ENCODE results near the gene BRD7. TPM values are rescaled to one million over a fixed set of nuclear protein-coding genes. Genes with fewer than 3 reads are reported as not detected.

BRD7 gene
- total and polyA plus RNA-seq, 2 of the 13 experiments (the other 11 are each of a cell fraction or from before 2014, with no cell fraction given), result 82.3 to 149 TPM

DNA sequence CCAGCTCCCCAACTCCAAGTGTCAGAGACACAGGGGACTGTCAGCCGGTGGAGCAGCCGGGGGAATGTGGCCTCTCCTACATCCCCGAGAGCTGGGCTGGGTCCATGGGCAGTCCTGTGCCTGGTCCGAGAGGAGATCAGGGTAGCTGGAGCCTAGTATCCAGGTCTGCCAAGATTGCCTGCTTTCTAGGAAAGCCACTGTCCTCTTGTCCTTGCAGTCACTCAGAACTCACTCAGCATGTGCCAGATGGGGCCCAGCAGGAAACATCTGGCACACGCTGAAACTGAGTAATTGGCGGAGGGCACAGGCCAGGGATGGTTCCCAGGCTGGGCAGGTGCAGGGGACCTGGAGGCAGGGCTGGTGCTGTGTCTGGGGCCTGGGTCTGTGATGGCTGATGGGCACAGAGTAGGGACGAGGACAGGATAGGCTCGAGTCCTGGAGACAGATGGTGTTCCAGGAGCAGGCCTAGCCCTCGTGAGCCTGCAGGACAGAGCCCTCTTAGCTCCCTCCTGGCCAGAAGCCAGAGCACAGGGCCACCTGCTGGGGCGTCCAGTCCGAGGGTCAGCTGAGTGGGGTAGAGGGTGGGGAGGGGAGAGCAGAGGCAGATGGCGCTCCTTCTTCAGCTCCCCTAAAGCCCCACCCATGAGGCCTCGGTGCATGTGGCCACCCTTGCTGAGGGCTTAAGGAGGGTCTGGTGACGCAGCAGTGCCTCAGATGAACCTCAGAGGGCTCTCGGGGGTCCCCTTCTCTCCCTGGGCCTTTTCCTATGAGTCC is 71.3 kb downstream of the BRD7 start (continued):
- TF ChIP-seq, protein P1, sequence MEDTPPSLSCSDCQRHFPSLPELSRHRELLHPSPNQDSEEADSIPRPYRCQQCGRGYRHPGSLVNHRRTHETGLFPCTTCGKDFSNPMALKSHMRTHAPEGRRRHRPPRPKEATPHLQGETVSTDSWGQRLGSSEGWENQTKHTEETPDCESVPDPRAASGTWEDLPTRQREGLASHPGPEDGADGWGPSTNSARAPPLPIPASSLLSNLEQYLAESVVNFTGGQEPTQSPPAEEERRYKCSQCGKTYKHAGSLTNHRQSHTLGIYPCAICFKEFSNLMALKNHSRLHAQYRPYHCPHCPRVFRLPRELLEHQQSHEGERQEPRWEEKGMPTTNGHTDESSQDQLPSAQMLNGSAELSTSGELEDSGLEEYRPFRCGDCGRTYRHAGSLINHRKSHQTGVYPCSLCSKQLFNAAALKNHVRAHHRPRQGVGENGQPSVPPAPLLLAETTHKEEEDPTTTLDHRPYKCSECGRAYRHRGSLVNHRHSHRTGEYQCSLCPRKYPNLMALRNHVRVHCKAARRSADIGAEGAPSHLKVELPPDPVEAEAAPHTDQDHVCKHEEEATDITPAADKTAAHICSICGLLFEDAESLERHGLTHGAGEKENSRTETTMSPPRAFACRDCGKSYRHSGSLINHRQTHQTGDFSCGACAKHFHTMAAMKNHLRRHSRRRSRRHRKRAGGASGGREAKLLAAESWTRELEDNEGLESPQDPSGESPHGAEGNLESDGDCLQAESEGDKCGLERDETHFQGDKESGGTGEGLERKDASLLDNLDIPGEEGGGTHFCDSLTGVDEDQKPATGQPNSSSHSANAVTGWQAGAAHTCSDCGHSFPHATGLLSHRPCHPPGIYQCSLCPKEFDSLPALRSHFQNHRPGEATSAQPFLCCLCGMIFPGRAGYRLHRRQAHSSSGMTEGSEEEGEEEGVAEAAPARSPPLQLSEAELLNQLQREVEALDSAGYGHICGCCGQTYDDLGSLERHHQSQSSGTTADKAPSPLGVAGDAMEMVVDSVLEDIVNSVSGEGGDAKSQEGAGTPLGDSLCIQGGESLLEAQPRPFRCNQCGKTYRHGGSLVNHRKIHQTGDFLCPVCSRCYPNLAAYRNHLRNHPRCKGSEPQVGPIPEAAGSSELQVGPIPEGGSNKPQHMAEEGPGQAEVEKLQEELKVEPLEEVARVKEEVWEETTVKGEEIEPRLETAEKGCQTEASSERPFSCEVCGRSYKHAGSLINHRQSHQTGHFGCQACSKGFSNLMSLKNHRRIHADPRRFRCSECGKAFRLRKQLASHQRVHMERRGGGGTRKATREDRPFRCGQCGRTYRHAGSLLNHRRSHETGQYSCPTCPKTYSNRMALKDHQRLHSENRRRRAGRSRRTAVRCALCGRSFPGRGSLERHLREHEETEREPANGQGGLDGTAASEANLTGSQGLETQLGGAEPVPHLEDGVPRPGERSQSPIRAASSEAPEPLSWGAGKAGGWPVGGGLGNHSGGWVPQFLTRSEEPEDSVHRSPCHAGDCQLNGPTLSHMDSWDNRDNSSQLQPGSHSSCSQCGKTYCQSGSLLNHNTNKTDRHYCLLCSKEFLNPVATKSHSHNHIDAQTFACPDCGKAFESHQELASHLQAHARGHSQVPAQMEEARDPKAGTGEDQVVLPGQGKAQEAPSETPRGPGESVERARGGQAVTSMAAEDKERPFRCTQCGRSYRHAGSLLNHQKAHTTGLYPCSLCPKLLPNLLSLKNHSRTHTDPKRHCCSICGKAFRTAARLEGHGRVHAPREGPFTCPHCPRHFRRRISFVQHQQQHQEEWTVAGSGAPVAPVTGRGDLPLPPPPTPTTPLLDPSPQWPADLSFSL (CRISPR knock-in tag; IDR thresholded peaks at IDR 0.05), result no peak
- TF ChIP-seq GZF1 (CRISPR knock-in tag; IDR thresholded peaks at IDR 0.05), result no peak
- TF ChIP-seq, protein P2, sequence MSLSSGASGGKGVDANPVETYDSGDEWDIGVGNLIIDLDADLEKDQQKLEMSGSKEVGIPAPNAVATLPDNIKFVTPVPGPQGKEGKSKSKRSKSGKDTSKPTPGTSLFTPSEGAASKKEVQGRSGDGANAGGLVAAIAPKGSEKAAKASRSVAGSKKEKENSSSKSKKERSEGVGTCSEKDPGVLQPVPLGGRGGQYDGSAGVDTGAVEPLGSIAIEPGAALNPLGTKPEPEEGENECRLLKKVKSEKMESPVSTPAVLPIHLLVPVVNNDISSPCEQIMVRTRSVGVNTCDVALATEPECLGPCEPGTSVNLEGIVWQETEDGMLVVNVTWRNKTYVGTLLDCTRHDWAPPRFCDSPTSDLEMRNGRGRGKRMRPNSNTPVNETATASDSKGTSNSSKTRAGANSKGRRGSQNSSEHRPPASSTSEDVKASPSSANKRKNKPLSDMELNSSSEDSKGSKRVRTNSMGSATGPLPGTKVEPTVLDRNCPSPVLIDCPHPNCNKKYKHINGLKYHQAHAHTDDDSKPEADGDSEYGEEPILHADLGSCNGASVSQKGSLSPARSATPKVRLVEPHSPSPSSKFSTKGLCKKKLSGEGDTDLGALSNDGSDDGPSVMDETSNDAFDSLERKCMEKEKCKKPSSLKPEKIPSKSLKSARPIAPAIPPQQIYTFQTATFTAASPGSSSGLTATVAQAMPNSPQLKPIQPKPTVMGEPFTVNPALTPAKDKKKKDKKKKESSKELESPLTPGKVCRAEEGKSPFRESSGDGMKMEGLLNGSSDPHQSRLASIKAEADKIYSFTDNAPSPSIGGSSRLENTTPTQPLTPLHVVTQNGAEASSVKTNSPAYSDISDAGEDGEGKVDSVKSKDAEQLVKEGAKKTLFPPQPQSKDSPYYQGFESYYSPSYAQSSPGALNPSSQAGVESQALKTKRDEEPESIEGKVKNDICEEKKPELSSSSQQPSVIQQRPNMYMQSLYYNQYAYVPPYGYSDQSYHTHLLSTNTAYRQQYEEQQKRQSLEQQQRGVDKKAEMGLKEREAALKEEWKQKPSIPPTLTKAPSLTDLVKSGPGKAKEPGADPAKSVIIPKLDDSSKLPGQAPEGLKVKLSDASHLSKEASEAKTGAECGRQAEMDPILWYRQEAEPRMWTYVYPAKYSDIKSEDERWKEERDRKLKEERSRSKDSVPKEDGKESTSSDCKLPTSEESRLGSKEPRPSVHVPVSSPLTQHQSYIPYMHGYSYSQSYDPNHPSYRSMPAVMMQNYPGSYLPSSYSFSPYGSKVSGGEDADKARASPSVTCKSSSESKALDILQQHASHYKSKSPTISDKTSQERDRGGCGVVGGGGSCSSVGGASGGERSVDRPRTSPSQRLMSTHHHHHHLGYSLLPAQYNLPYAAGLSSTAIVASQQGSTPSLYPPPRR (CRISPR knock-in tag; IDR thresholded peaks at IDR 0.05; ENCODE audit: borderline replicate concordance), result 0 out of 2 replicates have a peak, but pooled peaks have one; percentile 19
- no peak for TF ChIP-seq ZNF3 (CRISPR knock-in tag; IDR thresholded peaks at IDR 0.05)
- no peak for TF ChIP-seq PHF5A (CRISPR knock-in tag; IDR thresholded peaks at IDR 0.05; ENCODE audit: low read depth, unreplicated experiment)
- TF ChIP-seq, protein P3, sequence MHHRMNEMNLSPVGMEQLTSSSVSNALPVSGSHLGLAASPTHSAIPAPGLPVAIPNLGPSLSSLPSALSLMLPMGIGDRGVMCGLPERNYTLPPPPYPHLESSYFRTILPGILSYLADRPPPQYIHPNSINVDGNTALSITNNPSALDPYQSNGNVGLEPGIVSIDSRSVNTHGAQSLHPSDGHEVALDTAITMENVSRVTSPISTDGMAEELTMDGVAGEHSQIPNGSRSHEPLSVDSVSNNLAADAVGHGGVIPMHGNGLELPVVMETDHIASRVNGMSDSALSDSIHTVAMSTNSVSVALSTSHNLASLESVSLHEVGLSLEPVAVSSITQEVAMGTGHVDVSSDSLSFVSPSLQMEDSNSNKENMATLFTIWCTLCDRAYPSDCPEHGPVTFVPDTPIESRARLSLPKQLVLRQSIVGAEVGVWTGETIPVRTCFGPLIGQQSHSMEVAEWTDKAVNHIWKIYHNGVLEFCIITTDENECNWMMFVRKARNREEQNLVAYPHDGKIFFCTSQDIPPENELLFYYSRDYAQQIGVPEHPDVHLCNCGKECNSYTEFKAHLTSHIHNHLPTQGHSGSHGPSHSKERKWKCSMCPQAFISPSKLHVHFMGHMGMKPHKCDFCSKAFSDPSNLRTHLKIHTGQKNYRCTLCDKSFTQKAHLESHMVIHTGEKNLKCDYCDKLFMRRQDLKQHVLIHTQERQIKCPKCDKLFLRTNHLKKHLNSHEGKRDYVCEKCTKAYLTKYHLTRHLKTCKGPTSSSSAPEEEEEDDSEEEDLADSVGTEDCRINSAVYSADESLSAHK (CRISPR knock-in tag; IDR thresholded peaks at IDR 0.05; ENCODE audit: borderline replicate concordance), result no peak
- no peak for TF ChIP-seq ZNF780A (CRISPR knock-in tag; IDR thresholded peaks at IDR 0.05)
- TF ChIP-seq ZZZ3 (CRISPR knock-in tag; IDR thresholded peaks at IDR 0.05; ENCODE audit: borderline replicate concordance), result peak; percentile 83
- TF ChIP-seq SCMH1 (CRISPR knock-in tag; IDR thresholded peaks at IDR 0.05; ENCODE audit: borderline replicate concordance), result no peak
- TF ChIP-seq NONO (IDR thresholded peaks at IDR 0.05), result no peak
- no peak; the same call in 1 of the 2 replicates for TF ChIP-seq NONO (CRISPR knock-in tag; conservative IDR thresholded peaks at IDR 0.05)
- no peak for TF ChIP-seq SPEN (CRISPR knock-in tag; IDR thresholded peaks at IDR 0.05; ENCODE audit: low read depth)
- TF ChIP-seq, protein P4, sequence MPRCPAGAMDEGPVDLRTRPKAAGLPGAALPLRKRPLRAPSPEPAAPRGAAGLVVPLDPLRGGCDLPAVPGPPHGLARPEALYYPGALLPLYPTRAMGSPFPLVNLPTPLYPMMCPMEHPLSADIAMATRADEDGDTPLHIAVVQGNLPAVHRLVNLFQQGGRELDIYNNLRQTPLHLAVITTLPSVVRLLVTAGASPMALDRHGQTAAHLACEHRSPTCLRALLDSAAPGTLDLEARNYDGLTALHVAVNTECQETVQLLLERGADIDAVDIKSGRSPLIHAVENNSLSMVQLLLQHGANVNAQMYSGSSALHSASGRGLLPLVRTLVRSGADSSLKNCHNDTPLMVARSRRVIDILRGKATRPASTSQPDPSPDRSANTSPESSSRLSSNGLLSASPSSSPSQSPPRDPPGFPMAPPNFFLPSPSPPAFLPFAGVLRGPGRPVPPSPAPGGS (CRISPR knock-in tag; IDR thresholded peaks at IDR 0.05), result no peak

Measured in HepG2 (cell line).